Breast epithelium (tissue), 3 donors: ENCODE data around the gene OR1C1.

Experiments used
- POLR2A ChIP-seq: fragments of 450-650 bp; IDR thresholded peaks from one replicate; pipeline ENCODE4 v1.6.1; 2016; ENCODE audit warnings: antibody characterized with exemption, mild to moderate bottlenecking, moderate library complexity
- POLR2AphosphoS5 ChIP-seq, 3 donors: sonication (generic); formaldehyde crosslinking; IDR thresholded peaks; one replicate each; pipeline ENCODE4 v1.6.1; 2017; ENCODE audit warnings: antibody characterized with exemption in 3 of 3
- TF ChIP-seq, protein P1 (sequence below), 3 donors: fragments of 450-650 bp; IDR thresholded peaks; one replicate each; pipeline ENCODE4 v1.5.1; 2016 to 2017; ENCODE audit warnings: antibody characterized with exemption in 3 of 3, mild to moderate bottlenecking in 3 of 3, moderate library complexity in 3 of 3

DNA sequence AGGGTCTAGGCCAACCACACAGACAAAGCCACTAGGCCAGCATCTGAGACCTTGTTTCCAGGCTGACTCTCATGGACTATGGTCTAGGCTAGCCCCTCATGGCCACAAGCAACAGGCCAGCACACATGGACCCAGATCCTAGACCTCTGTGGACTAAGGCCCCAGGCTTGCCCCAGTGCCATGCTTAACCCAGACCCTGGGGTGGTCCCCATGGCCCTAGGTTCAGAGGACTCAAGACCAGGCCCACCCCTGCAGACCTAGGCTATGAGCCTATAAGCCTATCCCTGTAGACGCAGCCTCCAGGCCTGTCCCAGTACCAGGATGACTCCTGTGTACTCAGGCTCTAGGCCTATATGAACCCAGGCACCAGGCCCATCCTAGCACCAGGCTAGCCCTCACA is 10.5 kb downstream of the OR1C1 start:
- TF ChIP-seq, protein P1, sequence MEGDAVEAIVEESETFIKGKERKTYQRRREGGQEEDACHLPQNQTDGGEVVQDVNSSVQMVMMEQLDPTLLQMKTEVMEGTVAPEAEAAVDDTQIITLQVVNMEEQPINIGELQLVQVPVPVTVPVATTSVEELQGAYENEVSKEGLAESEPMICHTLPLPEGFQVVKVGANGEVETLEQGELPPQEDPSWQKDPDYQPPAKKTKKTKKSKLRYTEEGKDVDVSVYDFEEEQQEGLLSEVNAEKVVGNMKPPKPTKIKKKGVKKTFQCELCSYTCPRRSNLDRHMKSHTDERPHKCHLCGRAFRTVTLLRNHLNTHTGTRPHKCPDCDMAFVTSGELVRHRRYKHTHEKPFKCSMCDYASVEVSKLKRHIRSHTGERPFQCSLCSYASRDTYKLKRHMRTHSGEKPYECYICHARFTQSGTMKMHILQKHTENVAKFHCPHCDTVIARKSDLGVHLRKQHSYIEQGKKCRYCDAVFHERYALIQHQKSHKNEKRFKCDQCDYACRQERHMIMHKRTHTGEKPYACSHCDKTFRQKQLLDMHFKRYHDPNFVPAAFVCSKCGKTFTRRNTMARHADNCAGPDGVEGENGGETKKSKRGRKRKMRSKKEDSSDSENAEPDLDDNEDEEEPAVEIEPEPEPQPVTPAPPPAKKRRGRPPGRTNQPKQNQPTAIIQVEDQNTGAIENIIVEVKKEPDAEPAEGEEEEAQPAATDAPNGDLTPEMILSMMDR (IDR thresholded peaks at IDR 0.05): no peak
- no peak for TF ChIP-seq POLR2AphosphoS5 (IDR thresholded peaks at IDR 0.05)
- TF ChIP-seq POLR2A: no peak
